NOMO-1 (cell line): ENCODE measurements around the gene RPL10L.

Experiments
- DNase-seq, 2 experiments: peaks; one replicate each; lab custom pipeline; 2025; ENCODE audit not compliant: unreplicated experiment in 2 of 2; lab: John Stamatoyannopoulos, UW

RPL10L gene

DNA sequence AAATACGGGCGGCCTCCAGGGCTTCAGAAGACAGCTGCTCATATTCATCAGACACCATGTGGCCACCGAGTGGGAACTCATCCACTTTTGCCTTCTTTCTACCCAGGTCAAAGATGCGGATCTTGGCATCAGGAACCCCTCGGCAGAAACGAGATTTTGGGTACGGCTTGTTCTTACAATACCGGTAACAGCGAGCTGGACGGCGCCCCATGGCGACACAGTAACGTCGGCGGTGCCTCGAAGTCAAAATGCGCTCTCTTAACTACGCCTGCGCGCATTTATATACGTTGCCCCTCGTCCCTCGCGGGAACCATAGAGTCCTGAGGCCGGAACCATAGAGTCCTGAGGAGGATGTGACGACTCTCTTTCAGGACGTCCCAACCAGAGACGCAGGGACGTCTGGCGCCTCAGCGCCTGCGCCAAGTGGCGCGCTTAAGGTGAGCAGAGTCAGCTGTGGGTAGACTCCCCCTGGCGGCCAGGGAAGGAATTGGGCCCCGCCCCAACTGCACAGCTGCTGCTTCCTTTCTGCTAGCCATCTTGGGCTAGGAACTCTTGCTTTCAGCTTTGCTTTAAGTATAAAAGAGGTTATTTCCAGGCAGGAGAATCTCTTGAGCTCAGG is at the start of gene RPL10L:
TSS of gene RPL10L (minus strand) at position 256 of the 619 bp plus-strand sequence. CDS start at position 211, 45 bp downstream.
- DNase-seq, result no peak

DNA sequence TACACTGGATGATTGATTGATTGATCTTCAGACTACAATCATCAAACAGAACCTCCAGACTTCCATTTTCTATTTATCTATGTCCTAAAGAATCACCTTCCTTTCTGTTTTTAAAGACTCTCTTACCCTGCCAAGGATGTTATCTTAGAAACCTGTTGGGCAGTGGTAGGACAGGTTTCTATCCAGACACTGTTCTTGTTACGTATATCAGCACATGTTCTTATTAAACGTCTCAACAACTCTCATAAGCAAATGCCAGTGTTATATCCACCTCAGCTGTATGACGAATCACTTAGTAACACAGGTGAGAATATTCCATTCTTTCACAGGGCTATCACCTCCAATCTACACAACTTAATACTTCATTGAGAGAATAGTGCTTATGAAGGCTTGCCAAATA is 40.2 kb upstream of the RPL10L start:
- no peak for DNase-seq

DNA sequence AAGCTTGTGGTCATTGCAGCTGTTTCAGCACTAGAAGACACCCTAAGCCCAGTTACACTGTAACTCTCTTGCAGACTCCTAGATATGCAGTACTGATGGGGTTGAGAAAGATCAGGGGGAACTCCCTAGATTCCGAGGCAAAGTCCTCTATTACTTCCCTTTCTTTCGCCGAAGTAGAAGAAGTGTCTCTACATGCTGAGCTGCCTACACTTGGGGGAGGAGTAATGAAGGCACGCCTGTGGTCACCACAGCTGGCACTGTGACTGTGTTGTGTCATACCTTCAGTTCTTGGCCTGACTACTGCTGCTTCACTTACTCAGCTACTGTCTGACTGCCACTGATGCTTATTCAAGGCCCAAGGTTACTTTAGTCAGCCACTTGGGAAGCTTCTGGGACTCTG is 35.1 kb upstream of the RPL10L start:
- peak; percentile 93 to 98 for DNase-seq

DNA sequence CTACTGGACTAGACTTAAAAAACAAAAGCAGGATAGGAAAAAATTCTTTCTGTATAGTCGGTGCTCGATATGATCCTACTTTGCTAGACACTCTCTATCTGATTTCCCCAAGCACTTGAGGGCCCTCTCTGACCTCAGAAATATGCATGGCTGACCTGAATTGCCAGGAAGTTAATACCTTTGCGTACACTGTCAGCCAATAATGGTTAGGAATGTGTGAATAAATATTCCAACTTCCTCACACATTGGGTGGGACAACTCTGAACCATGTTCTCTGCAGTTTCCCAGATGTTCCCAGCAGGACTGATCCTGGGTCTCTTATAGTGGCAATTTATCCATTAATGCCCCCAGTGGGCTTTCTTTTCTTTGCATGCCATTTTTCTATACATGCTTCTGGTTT is 20.5 kb upstream of the RPL10L start:
- DNase-seq, result no peak

DNA sequence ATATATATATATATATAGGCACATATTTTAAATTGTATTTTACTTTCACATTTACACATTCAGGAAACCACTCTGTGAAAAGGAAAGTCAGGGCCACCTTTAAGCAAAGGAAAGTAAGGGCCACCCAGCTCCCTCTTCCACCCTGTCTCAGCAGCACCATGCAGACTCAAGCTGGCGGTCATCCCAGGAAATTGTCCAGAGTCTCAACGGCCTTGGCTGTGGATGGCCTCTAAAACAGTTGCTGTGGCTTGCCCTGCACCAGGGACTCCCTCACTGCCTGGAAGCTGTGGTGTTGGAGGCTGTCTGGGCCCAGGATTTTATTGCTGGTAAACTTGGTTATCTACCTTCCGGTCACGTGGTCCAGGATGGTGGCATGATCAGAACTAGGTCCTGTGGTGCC is 11.8 kb upstream of the RPL10L start:
- no peak for DNase-seq

DNA sequence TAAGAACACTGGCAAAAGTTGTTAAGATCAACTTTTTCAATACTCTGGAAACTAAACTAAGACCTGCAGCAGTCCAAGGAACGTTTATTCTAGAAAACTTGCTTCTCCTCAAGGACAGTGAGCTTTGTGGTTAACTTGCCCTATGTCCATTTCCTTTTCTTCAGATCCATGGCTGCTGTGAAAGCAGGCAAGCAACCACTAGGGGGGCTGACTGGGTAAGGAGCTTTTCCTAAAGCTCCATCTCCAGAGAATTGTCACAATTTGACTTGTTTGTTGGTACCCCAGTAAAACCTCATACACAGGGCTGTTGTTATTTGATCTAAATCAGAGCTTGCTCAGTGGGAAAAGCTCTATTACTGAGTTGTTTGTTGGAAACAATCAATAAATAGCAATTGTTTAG is 10.1 kb upstream of the RPL10L start:
- DNase-seq, result no peak

DNA sequence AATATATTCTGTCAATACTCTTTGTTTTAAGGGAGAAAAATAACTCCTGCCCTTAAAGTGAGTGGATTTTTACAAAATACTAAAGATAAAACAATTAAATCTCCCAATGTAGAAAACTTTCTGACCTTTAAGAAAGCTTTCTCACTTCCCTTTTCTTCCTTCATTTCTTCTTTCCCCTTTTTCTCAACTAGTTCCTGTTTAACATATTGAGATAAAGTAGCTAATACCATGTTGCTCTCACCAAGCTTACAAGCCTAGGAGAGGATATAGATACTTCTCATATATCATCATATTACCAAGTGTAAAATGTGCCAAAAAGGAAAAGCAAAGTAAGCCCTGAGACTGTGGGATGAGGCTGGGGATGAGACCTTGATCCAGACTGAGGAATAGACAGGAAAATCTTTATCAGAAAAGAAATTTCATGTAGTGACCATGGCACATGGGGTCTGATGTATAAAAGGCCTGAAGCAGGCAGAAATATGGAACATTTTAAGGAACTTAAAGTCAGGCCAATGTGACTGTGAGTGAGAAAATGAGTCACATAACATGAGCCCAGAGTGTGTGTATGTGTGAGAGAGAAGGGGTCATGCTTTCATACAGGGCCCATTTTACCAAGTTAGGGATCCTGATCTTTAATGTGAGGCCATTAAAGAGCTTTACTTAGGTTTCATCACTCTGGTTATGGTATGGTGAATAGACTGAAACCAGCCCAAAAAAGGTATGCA is 1.6 kb upstream of the RPL10L start:
- peak; percentile 13 to 81 for DNase-seq

DNA sequence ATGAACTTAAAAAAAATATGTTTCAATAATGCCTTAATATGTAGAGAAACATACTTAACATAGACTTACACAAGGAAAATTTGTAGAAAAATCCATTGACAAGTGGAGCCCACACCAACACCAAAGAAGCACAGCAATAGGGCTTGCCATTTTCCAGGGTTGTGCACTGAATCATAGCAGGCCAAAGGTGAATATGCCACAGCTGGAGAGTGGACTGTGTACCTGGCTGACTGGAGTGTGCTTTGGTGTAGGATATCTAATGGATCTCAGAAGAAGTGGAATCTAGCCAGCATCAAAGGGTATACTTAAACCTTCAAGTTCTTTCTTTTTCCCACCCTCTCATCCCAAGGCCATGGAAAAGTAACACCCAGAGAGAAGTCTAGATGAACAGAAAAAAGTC is 4.8 kb downstream of the RPL10L start:
- no peak for DNase-seq

DNA sequence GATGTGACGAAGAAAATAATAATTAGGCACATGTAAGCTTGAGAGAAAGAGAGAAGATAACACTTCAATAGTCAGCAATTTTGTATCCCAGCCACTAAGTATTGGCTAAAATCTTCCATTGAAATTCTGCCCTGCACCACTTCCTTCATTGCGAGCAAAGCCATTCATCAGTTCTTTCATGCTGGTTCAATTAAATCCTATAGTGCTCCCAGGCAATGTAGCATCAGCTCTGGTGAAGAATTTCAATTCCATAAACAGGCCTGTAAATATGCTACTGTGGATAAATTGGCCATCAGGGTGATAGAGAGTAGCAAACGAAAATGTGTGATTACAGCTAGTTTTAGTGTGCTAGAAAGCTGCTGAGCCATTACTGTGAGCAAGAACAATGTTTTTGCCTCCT is 24.7 kb downstream of the RPL10L start:
- no peak for DNase-seq
